Hematopoietic multipotent progenitor cell treated with erythropoietin and hydrocortisone succinate and interleukin-3 and kit ligand, for 4 days (in vitro differentiated cells): ENCODE measurements around the gene MFAP4.

Source experiments
- DNase-seq: peaks from one replicate; pipeline ENCODE4 v3.0.0-alpha.2; 2015

Gene MFAP4

GRCh38 chr17:19409509-19409908, 22.5 kb upstream of the MFAP4 start:
- no peak for DNase-seq

- no peak for DNase-seq
Measured at GRCh38 chr17:19409066-19409465, 22.1 kb upstream of the MFAP4 start.

- no peak for DNase-seq
Measured at GRCh38 chr17:19408346-19408710, 21.3 kb upstream of the MFAP4 start.

DNA sequence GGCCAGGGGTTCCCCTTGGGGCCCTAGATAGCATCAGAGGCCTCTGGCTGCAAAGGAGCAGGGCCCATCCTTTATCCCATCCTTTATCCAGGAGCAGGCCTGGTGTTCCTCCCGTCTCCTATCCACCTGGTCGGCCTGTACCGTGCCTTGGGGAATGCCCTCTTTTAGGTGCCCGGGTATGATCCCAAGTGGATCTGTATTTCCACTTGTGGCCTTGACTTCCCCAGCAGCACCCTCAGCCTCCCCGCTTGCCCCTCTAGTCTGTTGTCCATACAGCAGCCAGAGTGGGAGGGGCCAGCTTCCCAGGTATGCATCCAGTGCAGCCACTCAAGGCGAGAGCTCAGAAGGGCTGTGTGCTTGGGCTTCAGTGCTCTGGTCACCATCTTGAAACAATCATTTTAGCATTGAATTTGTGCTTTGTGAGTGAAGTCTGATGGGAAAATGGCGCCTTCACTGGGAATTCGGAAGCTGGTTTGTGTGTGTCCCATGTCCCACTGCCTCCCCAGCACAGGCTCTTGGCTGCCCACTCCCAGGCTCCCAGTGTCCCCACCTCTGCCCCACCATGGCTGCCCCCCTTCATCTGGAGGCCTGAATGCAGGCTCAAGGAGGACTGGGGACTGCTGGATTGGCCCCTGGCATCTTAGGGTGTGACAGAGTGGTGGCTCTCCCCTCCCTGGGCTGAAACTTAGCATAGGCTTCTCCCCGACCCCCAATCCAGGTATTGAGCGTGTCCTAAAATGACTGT, 20.8 kb upstream of the MFAP4 start:
- no peak for DNase-seq

- DNase-seq, result no peak
Measured at GRCh38 chr17:19405114-19405513, 18.1 kb upstream of the MFAP4 start.

DNA sequence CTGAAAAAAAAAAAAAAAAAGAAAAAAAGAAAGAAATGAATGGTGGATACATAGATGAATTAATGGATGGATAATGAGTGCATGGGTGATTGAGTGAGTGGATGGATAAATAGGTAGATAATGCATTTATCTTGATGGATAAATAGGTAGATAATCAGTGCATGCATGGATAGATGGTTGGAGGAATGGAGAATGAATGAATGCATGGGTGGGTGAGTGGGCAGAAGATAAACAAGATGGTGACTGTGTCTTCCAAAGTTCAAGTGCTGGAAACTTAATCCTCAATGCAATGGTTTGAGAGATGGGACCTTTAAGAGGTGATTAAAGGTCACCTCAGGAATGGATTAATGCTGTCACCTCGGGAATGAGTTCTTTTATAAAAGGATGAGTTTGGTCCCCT, 17.3 kb upstream of the MFAP4 start:
- no peak for DNase-seq

DNA sequence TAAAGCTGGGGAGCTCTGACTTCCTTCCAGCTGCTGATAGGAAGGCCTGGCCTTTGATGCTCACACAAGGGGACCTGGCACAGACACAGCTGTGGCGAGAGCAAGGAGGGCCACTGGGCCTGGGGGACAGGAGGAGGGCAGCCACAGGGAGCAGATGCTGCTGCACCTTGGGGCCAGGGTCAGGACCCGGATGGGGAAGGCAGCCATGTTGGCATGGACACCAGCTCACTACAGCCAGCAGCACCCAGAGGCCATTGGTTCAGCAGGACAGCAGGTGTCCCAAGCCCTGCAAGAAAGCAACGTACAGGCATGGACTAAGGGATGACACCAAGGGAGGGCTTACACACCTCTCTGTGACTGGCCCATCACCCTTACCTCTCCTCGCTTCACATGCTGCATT, 16.0 kb upstream of the MFAP4 start:
- DNase-seq, result no peak

DNA sequence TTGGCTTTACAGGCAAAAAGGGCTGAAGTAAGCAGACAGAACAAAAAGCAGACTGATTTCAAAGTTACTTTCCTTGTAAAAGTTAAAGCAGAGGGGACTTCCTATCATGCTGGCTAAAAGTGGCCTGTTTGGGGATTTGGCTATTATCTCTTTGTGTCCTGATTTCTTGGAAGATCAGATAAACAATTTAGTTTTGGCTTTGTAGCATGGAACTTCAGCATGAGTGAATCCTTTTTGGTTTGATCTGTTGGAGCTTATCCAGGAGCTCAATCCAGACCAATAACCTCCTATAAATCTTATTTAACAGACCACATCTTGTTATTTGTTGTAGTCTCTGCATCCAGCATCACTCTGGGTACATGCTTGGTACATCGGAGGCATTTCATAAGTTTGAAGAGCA, 15.2 kb upstream of the MFAP4 start:
- DNase-seq, result no peak

- no peak for DNase-seq
Measured at GRCh38 chr17:19401321-19402010, 14.5 kb upstream of the MFAP4 start.

- no peak for DNase-seq
Measured at GRCh38 chr17:19399750-19400450, 12.9 kb upstream of the MFAP4 start.

GRCh38 chr17:19398301-19399181, 11.6 kb upstream of the MFAP4 start:
- DNase-seq, result peak; percentile 45

- no peak for DNase-seq
Measured at GRCh38 chr17:19397556-19398041, 10.6 kb upstream of the MFAP4 start.

GRCh38 chr17:19392303-19392702, 5.3 kb upstream of the MFAP4 start:
- no peak for DNase-seq

- no peak for DNase-seq
Measured at GRCh38 chr17:19391432-19391831, 4.4 kb upstream of the MFAP4 start.

DNA sequence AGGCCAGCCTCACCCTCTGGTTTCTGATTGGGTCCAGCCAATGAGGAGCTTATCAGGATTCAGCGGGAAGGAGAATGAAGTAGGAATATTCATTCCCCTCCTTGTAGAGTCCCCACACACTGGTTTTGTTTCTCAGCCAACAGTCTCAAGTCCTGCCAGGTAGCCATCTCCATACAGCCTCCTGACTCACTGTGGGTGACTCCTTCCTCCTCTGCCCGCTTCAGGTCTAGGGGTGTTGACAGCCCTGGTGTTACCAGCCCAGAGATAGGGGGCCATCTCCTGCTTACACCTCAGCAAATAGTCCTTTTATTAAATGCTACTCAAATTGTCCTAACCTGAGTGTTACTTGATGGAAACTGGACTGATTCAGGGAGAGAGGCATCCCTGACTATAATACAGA, 4.0 kb upstream of the MFAP4 start:
- no peak for DNase-seq

GRCh38 chr17:19388791-19389785, 2.1 kb upstream of the MFAP4 start:
- DNase-seq, result peak; percentile 49

- DNase-seq, result no peak
Measured at GRCh38 chr17:19387921-19388521, 1.0 kb upstream of the MFAP4 start.

DNA sequence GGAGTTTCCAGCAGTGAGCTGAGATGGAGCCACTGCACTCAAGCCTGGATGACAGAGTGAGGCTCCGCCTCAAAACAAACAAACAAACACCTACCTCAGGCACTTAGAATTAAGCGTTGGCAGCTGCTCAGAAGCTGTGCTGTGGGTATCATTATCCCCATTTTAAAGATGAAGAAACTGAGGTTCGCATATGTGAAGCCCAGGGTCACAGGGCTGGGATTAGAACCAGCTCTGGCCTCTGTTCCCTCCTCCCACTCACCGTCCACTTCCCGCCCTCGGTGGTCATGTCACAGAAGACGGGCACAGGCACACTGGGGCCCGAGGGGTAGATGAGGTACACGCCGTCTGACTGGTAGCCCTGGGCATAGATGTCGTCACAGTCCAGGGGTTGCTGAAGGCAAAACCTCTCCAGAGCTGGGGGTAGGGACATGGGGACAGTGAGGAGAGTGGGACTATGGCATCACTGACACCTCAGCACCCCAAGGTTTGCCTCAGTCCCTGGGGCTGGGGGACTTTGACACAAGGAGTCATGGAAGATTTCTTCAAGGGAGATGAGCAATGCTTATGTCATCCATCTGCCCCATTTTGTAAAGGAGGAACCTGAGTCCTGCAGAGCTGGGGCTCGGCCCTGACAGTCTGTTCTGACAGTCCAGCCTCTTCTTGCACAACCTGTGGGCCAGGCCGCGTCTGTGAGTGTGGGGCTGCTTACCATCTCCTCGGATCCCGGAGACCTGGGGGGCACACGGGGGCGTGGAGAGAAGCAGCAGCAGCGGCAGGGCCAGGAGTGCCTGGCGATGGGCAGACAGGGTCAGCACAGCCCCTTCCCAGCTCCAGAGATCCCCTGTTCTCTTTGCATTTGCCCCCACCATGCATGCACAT, 700 bp downstream of the MFAP4 start:
- DNase-seq, result peak; percentile 72

DNA sequence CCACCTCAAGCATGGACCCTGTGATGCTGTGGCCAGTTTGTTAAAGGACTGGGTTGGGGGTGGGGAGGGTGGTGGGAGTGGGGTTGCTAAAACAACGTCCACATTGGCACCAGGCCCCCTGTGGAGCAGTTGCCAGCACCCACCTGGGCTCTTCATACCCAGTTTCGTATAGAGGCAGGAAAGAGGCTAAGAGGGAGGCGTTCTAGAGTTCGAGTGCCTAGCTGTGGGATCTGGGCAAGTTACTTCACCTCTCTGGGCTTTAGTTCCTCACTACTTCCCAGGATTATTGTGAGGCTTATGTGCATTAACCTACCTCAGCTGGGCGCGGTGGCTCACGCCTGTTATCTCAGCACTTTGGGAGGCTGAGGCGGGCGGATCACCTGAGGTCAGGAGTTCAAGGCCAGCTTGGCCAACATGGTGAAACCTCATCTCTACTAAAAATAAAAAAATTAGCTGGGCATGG, 1.4 kb downstream of the MFAP4 start:
- DNase-seq, result no peak
